Lung microvascular endothelial cell (primary cell): Measurements from ENCODE around the gene CCDC170. TPM values are rescaled to one million over a fixed set of nuclear protein-coding genes. Genes with fewer than 3 reads are reported as not detected.
"Not testable (repeated sequence)": the region's sequence is repeated elsewhere in the genome, so short reads cannot be mapped to it uniquely, and the experiment has no call there.

ENCODE experiments used
- DNase-seq, 2 donors: peaks; one replicate each; pipeline versions ENCODE4 v3.0.0 to v3.0.0-alpha.2; 2010; ENCODE audit warnings: low read depth in 2 of 2
- total RNA-seq: library from RNA; depleted of rRNA; stranded (reverse); fragments of >200 nt; gene quantifications from 2 replicates; pipeline ENCODE4 v1.2.1, GENCODE V29; 2014

CCDC170 gene
- total RNA-seq, 1 donor from 2014 or later = not detected

DNA sequence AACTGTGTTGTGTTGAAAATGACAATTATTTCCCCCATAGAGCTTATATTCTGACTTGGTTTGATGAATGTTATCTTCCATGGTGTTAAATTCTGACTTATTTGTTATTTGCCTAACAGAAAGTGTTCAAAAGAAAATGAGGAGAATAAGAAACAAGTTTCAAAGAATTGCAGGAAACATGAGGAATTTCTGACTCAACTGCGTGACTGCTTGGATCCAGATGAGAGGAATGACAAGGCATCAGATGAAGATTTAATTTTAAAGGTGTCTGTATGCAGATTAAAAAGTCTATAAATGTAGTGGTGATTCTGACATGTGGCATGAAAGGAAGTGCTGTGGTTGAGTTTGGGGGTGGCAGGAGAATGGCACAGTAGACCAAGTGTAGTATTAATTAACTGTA lies 50.6 kb downstream of the CCDC170 start:
- peak in 1 of 2 donors; percentile 57 for DNase-seq

- DNase-seq = not testable (repeated sequence)
These were observed 51.1 kb downstream of the CCDC170 start for GRCh38 chr6:151544884-151545283.

GRCh38 chr6:151546941-151547659 lies 53.3 kb downstream of the CCDC170 start:
- DNase-seq = no peak

GRCh38 chr6:151548201-151548600 lies 54.4 kb downstream of the CCDC170 start:
- no peak for DNase-seq

GRCh38 chr6:151549790-151550189 lies 56.0 kb downstream of the CCDC170 start:
- DNase-seq = no peak

GRCh38 chr6:151550618-151551017 lies 56.8 kb downstream of the CCDC170 start:
- DNase-seq = no peak

- no peak for DNase-seq
These were observed 57.5 kb downstream of the CCDC170 start for GRCh38 chr6:151551223-151551857.

- no peak for DNase-seq
These were observed 59.8 kb downstream of the CCDC170 start for GRCh38 chr6:151553416-151554165.

GRCh38 chr6:151561238-151561637 lies 67.4 kb downstream of the CCDC170 start:
- peak in 1 of 2 donors; percentile 5 for DNase-seq

DNA sequence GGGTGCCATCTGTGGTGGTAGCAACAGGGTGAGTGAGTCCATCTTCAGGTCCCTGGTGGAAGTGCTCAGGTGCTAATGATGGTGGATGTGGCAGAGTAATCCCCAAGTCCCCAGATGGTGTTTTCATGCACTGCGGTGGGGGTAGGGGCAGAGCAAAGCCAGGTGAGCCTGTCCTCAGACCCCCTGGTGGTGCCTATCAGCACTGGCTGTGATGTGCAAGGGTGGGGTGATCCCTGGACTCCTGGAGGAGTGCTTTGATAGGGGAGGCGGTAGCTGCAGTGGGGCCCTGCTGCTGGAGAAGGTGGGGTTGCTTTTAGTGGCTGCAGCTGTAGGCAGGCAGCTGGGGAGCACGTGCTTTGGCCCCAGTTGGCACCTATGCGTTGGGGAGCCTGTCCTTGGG lies 70.8 kb downstream of the CCDC170 start:
- no peak for DNase-seq

DNA sequence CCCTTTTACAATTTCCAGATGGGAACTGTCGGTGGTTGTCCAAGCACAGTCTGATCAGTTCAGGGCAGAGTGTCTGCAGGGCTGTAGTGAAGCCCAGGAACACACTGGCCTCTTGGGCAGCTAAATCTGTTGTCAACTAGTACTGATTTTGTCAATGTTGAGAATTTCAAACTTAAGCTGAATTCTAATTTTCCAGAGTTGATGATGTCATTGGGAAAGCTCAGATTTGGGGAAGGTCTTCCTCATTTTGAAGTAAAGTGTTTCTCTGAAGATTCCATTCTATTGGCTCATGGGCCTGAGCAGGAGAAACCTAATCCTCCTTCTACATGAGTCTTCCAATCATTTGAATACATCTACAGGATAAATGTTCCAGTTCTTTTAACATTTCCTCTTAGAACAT lies 72.1 kb downstream of the CCDC170 start:
- DNase-seq = no peak

DNA sequence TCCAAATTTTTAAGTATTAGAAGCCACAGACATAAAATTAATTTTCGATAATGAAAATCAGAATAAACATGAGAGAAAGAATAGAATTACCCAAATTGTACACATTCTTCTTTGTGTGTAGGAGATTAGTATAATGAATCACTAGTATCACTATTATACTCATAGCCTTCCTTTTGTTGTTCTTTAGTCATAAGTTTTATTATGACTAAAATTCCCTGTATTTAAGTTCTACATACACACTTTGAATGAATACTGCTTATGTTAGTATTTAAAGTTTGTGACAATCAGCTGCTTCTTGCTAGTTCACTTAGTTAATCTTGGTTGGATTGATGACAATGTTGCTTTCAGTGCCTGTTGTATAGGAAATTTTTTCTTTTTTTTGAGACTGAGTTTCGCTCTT lies 72.7 kb downstream of the CCDC170 start:
- no peak for DNase-seq

DNA sequence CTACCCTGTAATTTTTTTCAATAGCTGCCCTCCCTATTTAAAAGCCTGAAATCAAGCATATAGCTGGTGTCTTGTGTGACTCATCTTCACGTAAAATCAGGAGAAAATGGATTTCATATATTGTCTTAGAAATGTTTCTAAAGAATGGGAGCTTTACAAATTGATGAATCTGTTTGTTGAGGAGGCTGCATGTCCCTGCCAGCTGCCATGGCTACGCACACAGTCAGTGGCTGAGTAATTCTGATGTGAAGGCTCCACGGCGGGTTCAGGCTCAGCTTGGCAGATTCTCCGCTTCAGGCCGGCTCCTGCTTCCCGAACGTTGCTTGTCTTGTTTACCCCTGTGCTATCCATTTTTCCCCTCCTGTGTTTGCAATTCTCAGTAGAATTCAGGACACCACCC lies 82.8 kb downstream of the CCDC170 start:
- DNase-seq = no peak

DNA sequence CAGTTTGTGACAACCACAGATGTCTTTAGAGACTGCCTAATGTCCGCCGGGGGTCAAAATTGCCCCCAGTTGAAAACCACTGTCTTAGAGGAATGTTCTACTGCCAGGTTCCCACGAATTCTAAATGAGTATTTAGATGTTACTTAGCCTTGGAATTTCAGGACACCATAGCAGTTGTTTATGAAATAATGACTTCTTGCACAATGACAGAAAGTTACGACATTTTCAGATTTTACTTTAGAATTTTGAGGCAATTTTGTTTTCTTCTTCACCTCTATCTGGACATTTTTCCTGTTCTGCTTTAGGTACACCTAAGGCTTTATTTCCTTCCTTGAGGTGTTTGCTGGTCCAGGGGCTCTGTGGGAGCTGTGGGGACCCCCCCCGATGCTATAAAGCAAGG lies 83.4 kb downstream of the CCDC170 start:
- no peak for DNase-seq

DNA sequence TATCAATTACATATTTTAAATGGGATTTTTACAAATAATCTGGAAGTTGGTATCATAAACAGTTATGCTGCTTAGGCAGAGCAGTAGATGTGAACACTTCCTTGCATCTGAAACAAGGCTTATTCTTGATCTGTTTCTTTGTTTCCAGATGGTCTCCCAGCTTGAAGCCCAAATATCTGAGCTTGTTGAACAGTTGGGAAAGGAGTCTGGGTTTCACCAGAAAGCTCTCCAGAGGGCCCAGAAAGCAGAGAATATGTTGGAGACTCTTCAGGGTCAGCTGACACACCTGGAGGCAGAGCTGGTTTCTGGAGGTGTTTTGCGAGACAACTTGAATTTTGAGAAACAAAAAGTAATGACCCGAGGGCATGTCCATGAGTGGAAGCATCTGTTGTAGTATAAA lies 91.9 kb downstream of the CCDC170 start:
- DNase-seq = no peak

DNA sequence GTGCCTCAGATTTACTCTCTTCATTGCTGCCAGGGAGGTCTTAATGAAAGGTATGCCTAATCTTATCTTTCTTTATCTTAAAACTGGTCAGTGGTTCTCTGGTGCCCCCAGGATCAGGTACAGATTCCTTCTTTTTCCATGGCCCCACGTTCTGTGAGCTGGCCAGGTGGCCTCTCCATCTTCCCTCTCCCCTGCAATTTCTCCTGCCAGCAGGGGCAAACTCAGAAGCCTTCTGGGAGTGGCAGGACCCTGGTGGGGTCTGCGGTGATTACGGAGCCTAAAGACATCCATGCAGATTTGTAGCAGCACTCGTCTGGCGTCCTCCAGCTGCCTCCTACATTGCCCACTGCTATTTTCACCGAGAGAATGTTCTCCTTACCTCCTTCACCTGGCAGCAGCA lies 95.8 kb downstream of the CCDC170 start:
- no peak for DNase-seq

DNA sequence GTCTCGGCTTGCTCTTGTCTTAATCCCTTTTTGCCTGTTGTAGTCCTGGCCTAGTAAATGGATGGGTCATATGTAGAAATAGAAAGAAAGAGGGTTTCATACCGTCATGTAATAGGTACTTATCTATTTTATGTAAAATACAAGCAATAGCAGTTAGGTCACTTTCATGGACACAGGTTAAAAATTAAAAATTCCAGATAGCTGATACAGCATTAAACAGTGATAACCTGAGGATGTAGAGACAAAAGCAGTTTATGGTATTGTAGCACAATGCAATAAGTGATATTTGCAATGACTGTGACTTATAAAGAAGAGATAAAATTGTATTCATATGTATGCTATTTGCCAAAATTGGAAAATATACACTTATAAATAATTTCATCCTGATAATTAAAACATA lies 96.9 kb downstream of the CCDC170 start:
- DNase-seq = no peak

DNA sequence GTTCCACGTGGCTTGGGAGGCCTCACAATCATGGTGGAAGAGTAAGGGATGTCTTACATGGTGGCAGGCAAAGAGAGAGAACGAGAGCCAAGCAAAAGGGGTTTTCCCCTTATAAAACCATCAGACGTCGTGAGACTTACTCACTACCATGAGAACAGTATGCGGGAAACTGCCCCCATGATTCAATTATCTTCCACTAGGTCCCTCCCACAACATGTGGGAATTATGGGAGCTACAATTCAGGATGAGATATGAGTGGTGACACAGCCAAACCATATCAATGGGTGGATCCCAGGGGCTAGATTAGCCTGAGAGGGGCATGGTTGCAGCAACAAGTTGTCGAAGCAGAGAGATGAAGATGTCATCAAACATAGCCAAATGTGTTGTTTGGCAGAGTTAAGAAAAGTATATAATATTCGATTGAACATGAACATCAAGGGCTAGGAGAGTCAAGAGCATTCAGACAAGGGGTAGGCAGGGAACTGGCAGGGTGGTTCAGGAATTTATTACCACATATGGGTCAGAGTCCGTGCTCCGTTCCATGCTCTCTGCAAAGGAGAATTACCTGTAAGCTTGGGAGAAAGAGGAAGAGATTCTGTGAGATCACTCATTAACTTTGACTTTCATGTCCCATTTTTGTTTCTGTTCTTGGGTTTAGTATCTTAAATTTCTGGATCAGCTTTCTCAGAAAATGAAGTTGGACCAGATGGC lies 98.8 kb downstream of the CCDC170 start:
- DNase-seq = no peak

- peak in 1 of 2 donors; percentile 2 for DNase-seq
These were observed 115.5 kb downstream of the CCDC170 start for GRCh38 chr6:151609146-151609902.

DNA sequence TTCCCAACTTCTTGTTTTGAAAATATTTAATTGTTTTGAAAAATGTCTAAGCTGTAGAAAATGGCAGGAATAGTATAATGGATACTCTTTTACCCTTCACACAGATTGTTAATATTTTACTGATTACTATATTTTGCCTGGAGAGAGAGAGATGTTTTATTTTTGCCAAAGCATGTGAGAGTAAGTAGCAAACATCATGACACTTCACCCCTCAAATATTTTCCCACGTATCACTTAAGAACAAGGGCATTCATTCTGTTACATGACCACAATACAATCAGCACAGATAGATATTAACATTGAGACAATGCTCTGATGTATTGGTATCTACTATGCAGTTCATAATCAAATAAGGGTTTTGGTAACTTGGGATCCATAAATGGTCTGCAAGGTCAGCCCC lies 116.5 kb downstream of the CCDC170 start:
- DNase-seq = no peak

DNA sequence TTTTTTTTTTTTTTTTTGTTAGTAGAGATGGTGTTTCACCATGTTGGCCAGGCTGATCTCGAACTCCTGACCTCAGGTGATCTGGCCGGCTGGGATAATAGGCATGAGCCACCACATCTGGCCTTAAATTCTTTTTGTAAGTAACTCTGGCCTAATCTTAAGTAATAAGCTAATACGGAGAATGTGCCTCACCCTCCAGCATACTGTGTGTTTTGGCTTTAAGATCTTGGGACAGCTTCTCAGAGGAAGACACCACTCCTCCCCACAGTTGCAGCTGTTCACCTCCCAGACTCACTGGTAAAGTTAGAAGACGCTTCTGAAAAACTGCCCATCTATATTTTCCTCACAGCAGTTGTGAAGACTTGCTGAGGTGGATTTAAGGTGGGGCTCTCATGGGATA lies 120.8 kb downstream of the CCDC170 start:
- no peak for DNase-seq
